HG03103 (cell line): ENCODE data around the gene SYT4.
"Not testable (repeated sequence)": the region's sequence is repeated elsewhere in the genome, so short reads cannot be mapped to it uniquely, and the experiment has no call there.

Experiments
- ATAC-seq: cut with Tn5 transposase; IDR thresholded peaks from one replicate; pipeline ENCODE4 v1.9.1; 2021; ENCODE audit warnings: low read depth; ENCODE audit not compliant: unreplicated experiment

The SYT4 gene

GRCh38 chr18:43277164-43277600, at the start of gene SYT4:
TSS of gene SYT4 (minus strand) at chr18:43277490. CDS start at chr18:43277281, 209 bp downstream.
- no peak for ATAC-seq

GRCh38 chr18:43322132-43322531, 44.8 kb upstream of the SYT4 start:
- no peak for ATAC-seq

GRCh38 chr18:43314941-43315340, 37.7 kb upstream of the SYT4 start:
- no peak for ATAC-seq

- no peak for ATAC-seq
Observed at GRCh38 chr18:43312891-43313290, 35.6 kb upstream of the SYT4 start.

GRCh38 chr18:43310239-43310638, 32.9 kb upstream of the SYT4 start:
- ATAC-seq = no peak

- no peak for ATAC-seq
Observed at GRCh38 chr18:43303376-43303775, 26.1 kb upstream of the SYT4 start.

- ATAC-seq = not testable (repeated sequence)
Observed at GRCh38 chr18:43286187-43286586, 8.9 kb upstream of the SYT4 start.

GRCh38 chr18:43283299-43283698, 6.0 kb upstream of the SYT4 start:
- ATAC-seq = no peak

- ATAC-seq = no peak
Observed at GRCh38 chr18:43279015-43279744, 1.9 kb upstream of the SYT4 start.

GRCh38 chr18:43278355-43278754, 1.1 kb upstream of the SYT4 start:
- no peak for ATAC-seq

- no peak for ATAC-seq
Observed at GRCh38 chr18:43276491-43276890, 799 bp downstream of the SYT4 start.

GRCh38 chr18:43275546-43275945, 1.7 kb downstream of the SYT4 start:
- no peak for ATAC-seq

- ATAC-seq = no peak
Observed at GRCh38 chr18:43274526-43274925, 2.8 kb downstream of the SYT4 start.

- ATAC-seq = no peak
Observed at GRCh38 chr18:43271593-43272432, 5.5 kb downstream of the SYT4 start.

- no peak for ATAC-seq
Observed at GRCh38 chr18:43267818-43268217, 9.5 kb downstream of the SYT4 start.

GRCh38 chr18:43265465-43265864, 11.8 kb downstream of the SYT4 start:
- ATAC-seq = no peak

- ATAC-seq = no peak
Observed at GRCh38 chr18:43248610-43249249, 28.6 kb downstream of the SYT4 start.

GRCh38 chr18:43247944-43248343, 29.3 kb downstream of the SYT4 start:
- ATAC-seq = no peak

- no peak for ATAC-seq
Observed at GRCh38 chr18:43238429-43238828, 38.9 kb downstream of the SYT4 start.

- no peak for ATAC-seq
Observed at GRCh38 chr18:43236921-43237320, 40.4 kb downstream of the SYT4 start.

GRCh38 chr18:43234889-43235288, 42.4 kb downstream of the SYT4 start:
- ATAC-seq = no peak
